HCT116 (cell line): Measurements from ENCODE around the gene MYZAP. TPM values are rescaled to one million over a fixed set of nuclear protein-coding genes. Genes with fewer than 3 reads are reported as not detected.

Source experiments
- ATAC-seq: fragments of 200-7000 bp; cut with Tn5 transposase; 2 replicates; pipeline ENCODE4 v1.9.1; 2020; ENCODE audit warnings: mild to moderate bottlenecking, moderate library complexity
- BruUV-seq: library from RNA; stranded (reverse); fragments of 400-500 nt; replicated peaks from 2 replicates; lab custom pipeline; 2021; lab: Mats Ljungman, UMichigan
- CTCF ChIA-PET: fragments of 300-600 bp; sonication (Branson Sonifier 250); formaldehyde crosslinking; loops from one replicate; lab custom pipeline; 2021; ENCODE audit warnings: antibody characterized with exemption; lab: Charles Lee
- POLR2A ChIA-PET: fragments of 300-600, 350-600 bp; sonication (Branson Sonifier 250); formaldehyde crosslinking; loops from one replicate; lab custom pipeline; 2021; ENCODE audit warnings: antibody characterized with exemption; lab: Charles Lee
- RAD21 ChIA-PET, 2 experiments: fragments of 300-600 bp; sonication (Branson Sonifier 250); formaldehyde crosslinking; loops; one replicate each; lab custom pipeline; 2023; ENCODE audit warnings: low total read pairs in 2 of 2; ENCODE audit not compliant: uncharacterized antibody in 2 of 2, unreplicated experiment in 2 of 2, low non-redundant PET in 1 of 2; lab: Charles Lee
- DNase-seq: peaks from one replicate; pipeline ENCODE4 v3.0.0-alpha.2; 2010; ENCODE audit warnings: low read depth, low spot score
- H2AFZ ChIP-seq: fragments of 200-600 bp; shearing (Covaris generic), sonication (generic); 2 replicates; pipeline ENCODE4 v1.6.1; 2017; ENCODE audit warnings: low read depth, mixed run types, mixed read lengths, antibody characterized with exemption, low read length; ENCODE audit not compliant: poor library complexity, severe bottlenecking
- H3K27ac ChIP-seq: 2 replicates; pipeline ENCODE4 v1.5.1; 2012; ENCODE audit warnings: low read depth, low read length
- H3K27me3 ChIP-seq: fragments of 200-600 bp; sonication (generic); 2 replicates; pipeline ENCODE4 v1.6.1; 2016; ENCODE audit warnings: mixed run types, low read length, mixed read lengths; ENCODE audit not compliant: insufficient read depth
- H3K36me3 ChIP-seq, 2 experiments: fragments of 200-500 bp in 1 of 2; fragments of 200-600 bp in 1 of 2; sonication (Bioruptor generic) in 1 of 2; sonication (generic) in 1 of 2; 2 replicates each; pipeline versions ENCODE4 v1.5.1 to v1.6.1; 2014 to 2016; ENCODE audit warnings: low read length in 2 of 2, inconsistent platforms in 1 of 2, mixed read lengths in 1 of 2, mixed run types in 1 of 2; ENCODE audit not compliant: insufficient read depth in 2 of 2, control insufficient read depth in 1 of 2
- H3K4me1 ChIP-seq, 2 experiments: fragments of 200-600 bp in 1 of 2; sonication (generic) in 1 of 2; 2 replicates each; pipeline versions ENCODE4 v1.5.1 to v1.6.1; 2012 to 2017; ENCODE audit warnings: low read length in 2 of 2, inconsistent platforms in 1 of 2, mild to moderate bottlenecking in 1 of 2, mixed read lengths in 1 of 2, mixed run types in 1 of 2, moderate library complexity in 1 of 2; ENCODE audit not compliant: insufficient read depth in 2 of 2, control insufficient read depth in 1 of 2
- H3K4me2 ChIP-seq: fragments of 200-600 bp; sonication (generic); 2 replicates; pipeline ENCODE4 v1.6.1; 2017; ENCODE audit warnings: mixed run types, low read length, mixed read lengths
- H3K4me3 ChIP-seq, 2 experiments: fragments of 200-600 bp in 1 of 2; sonication (generic) in 1 of 2; replicated peaks in 1 of 2; 2 replicates each; pipeline ENCODE4 v1.5.1; 2011 to 2016; ENCODE audit warnings: low read length in 2 of 2, control low read depth in 1 of 2, low read depth in 1 of 2, mild to moderate bottlenecking in 1 of 2, mixed read lengths in 1 of 2, mixed run types in 1 of 2
- H3K79me2 ChIP-seq: fragments of 200-600 bp; sonication (generic); 2 replicates; pipeline ENCODE4 v1.6.1; 2017; ENCODE audit warnings: mild to moderate bottlenecking, mixed run types, low read length, moderate library complexity, mixed read lengths; ENCODE audit not compliant: insufficient read depth
- H3K9ac ChIP-seq: fragments of 200-600 bp; sonication (generic); 2 replicates; pipeline ENCODE4 v1.6.1; 2016; ENCODE audit warnings: low read length, mixed read lengths
- H3K9me2 ChIP-seq: fragments of 200-600 bp; sonication (generic), shearing (Covaris generic); 2 replicates; pipeline ENCODE4 v1.6.1; 2017; ENCODE audit warnings: mixed run types, mild to moderate bottlenecking, moderate library complexity; ENCODE audit not compliant: insufficient read depth
- H3K9me3 ChIP-seq, 2 experiments: fragments of 200-500 bp in 1 of 2; fragments of 200-600 bp in 1 of 2; sonication (Bioruptor generic) in 1 of 2; sonication (generic) in 1 of 2; 2 replicates each; pipeline ENCODE4 v1.6.1; 2014 to 2017; ENCODE audit warnings: low read length in 2 of 2, mixed read lengths in 2 of 2, inconsistent platforms in 1 of 2, low read depth in 1 of 2, mild to moderate bottlenecking in 1 of 2, mixed run types in 1 of 2, moderate library complexity in 1 of 2; ENCODE audit not compliant: control insufficient read depth in 1 of 2, insufficient read depth in 1 of 2
- H4K20me1 ChIP-seq: fragments of 200-600 bp; sonication (generic), shearing (Covaris generic); 2 replicates; pipeline ENCODE4 v1.6.1; 2017; ENCODE audit warnings: mixed run types, mild to moderate bottlenecking, moderate library complexity; ENCODE audit not compliant: insufficient read depth
- ATF3 ChIP-seq: IDR thresholded peaks from 2 replicates; pipeline ENCODE4 v1.6.1; 2012
- CBX3 ChIP-seq: IDR thresholded peaks from 2 replicates; pipeline ENCODE4 v1.6.1; 2012; ENCODE audit warnings: low read depth
- CEBPB ChIP-seq: IDR thresholded peaks from 2 replicates; pipeline ENCODE4 v1.6.1; 2012; ENCODE audit warnings: low read depth
- ELF1 ChIP-seq: IDR thresholded peaks from 2 replicates; pipeline ENCODE4 v1.6.1; 2012; ENCODE audit warnings: low read depth, borderline replicate concordance
- EZH2phosphoT487 ChIP-seq: fragments of 200-600 bp; IDR thresholded peaks from 2 replicates; pipeline ENCODE4 v1.6.1; 2018; ENCODE audit warnings: antibody characterized with exemption, borderline replicate concordance
- FOSL1 ChIP-seq: IDR thresholded peaks from 2 replicates; pipeline ENCODE4 v1.6.1; 2012; ENCODE audit warnings: low read depth
- POLR2A ChIP-seq: IDR thresholded peaks from 2 replicates; pipeline ENCODE4 v1.7.0; 2011; ENCODE audit warnings: borderline replicate concordance; ENCODE audit not compliant: insufficient read depth, insufficient read length; ENCODE audit errors: extremely low read depth
- SIN3A ChIP-seq: IDR thresholded peaks from 2 replicates; pipeline ENCODE4 v1.6.1; 2012; ENCODE audit warnings: low read depth
- TCF7L2 ChIP-seq: IDR thresholded peaks from 2 replicates; pipeline ENCODE4 v1.7.0; 2011; ENCODE audit warnings: borderline replicate concordance, inconsistent platforms; ENCODE audit not compliant: insufficient read depth, insufficient read length; ENCODE audit errors: extremely low read depth
- ZFX ChIP-seq: fragments of 450-650 bp; IDR thresholded peaks from 2 replicates; pipeline ENCODE4 v1.6.1; 2017
- intact Hi-C: fragments of 100-400 bp; cut with micrococcal nuclease; formaldehyde crosslinking; loops from 2 replicates; pipeline ENCODE4 v1.10.0; 2022
- total RNA-seq: library from RNA; stranded (reverse); gene quantifications from one replicate; pipeline ENCODE4 v1.2.1, GENCODE V29; 2021; ENCODE audit not compliant: unreplicated experiment

Gene MYZAP
- total RNA-seq, 1 experiment from 2014 or later = 5.8 TPM

- BruUV-seq = no TSS peak
- no peaks in the 10 kb centered on the region for H3K9me3 ChIP-seq
- H3K36me3 ChIP-seq = no peaks in the 10 kb centered on the region
- H3K9me2 ChIP-seq = no peaks in the 10 kb centered on the region
- H3K27me3 ChIP-seq = no peaks in the 10 kb centered on the region
- DNase-seq (no peak), ATAC-seq (no peak)
- TF ChIP-seq ELF1 (no peak), TCF7L2 (no peak), ATF3 (no peak), ZFX (no peak), CEBPB (no peak)
- ChIA-PET CTCF (no interaction called here), POLR2A (no interaction called here), RAD21 (no interaction called here)
- no peak overlapping the region for H2AFZ ChIP-seq
- H3K27ac ChIP-seq = no peak overlapping the region
- no peak overlapping the region for H3K9ac ChIP-seq
- H4K20me1 ChIP-seq = no peaks in the 10 kb centered on the region
- intact Hi-C loops = no loop called here
- no peak overlapping the region for H3K4me3 ChIP-seq
- H3K4me1 ChIP-seq = peaks cover 0 to 25% of the 10 kb centered on the region in 2 experiments; a peak in 2 of 4 replicates
- no peaks in the 10 kb centered on the region for H3K79me2 ChIP-seq
- H3K4me2 ChIP-seq = no peak overlapping the region
Measured at GRCh38 chr15:57566834-57567233, 24.9 kb upstream of the MYZAP start.

- Histone ChIP-seq H3K27ac (no peak overlapping the region), H3K79me2 (no peaks in the 10 kb centered on the region), H3K9me3 (no peaks in the 10 kb centered on the region), H3K27me3 (no peaks in the 10 kb centered on the region), H3K4me1 (peaks cover 0 to 22% of the 10 kb centered on the region in 2 experiments; a peak in 2 of 4 replicates), H3K9me2 (no peaks in the 10 kb centered on the region), H2AFZ (no peak overlapping the region), H3K4me2 (no peak overlapping the region), H3K4me3 (no peak overlapping the region), H4K20me1 (no peaks in the 10 kb centered on the region), H3K36me3 (no peaks in the 10 kb centered on the region), H3K9ac (no peak overlapping the region)
- BruUV-seq = no TSS peak
- TF ChIP-seq SIN3A = no peak
- no peak for TF ChIP-seq POLR2A
- no peak for TF ChIP-seq CEBPB
- no peak for TF ChIP-seq CBX3
- no peak for TF ChIP-seq FOSL1
- TF ChIP-seq EZH2phosphoT487 = no peak
- RAD21 ChIA-PET = no interaction called here
- intact Hi-C loops = no loop called here
- POLR2A ChIA-PET = interaction anchor here (0.6 kb wide), 1 partner anchor 209 kb away, joined by 5 read pairs; no protein-coding TSS in a partner anchor
- ATAC-seq (no peak), DNase-seq (no peak)
- CTCF ChIA-PET = no interaction called here
Measured at GRCh38 chr15:57567891-57568290, 23.8 kb upstream of the MYZAP start.
